WI38 (cell line): ENCODE results near the gene PIGC.

Source experiments
- H3K4me3 ChIP-seq: 2 replicates; pipeline ENCODE4 v1.5.1; 2011; ENCODE audit warnings: low read depth, mild to moderate bottlenecking, control low read depth, low read length
- TF ChIP-seq, protein P1 (sequence below): IDR thresholded peaks from 2 replicates; pipeline ENCODE4 v1.5.1; 2012; ENCODE audit warnings: low read depth, mild to moderate bottlenecking, control low read depth, low read length

The PIGC gene

DNA sequence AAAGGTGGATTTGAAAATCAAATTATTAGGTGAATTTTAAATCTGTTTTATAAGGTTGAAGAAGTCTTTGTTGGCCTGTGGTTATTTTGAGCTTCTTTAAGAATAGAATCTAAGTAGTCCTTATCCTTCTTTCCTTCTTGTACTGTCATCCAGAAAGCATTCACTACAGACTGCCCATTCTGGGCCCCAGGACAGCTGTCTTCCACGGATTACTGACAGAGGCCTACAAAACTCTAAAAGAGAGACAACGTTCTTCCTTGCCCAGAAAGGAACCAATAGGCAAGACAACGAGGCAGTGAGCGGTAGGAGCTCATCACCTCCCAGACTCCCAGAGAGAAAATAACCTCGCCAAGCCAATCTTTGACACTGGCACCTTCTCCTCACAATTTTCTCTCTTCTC lies 24.4 kb upstream of the PIGC start:
- H3K4me3 ChIP-seq = no peak overlapping the region
- TF ChIP-seq, protein P1, sequence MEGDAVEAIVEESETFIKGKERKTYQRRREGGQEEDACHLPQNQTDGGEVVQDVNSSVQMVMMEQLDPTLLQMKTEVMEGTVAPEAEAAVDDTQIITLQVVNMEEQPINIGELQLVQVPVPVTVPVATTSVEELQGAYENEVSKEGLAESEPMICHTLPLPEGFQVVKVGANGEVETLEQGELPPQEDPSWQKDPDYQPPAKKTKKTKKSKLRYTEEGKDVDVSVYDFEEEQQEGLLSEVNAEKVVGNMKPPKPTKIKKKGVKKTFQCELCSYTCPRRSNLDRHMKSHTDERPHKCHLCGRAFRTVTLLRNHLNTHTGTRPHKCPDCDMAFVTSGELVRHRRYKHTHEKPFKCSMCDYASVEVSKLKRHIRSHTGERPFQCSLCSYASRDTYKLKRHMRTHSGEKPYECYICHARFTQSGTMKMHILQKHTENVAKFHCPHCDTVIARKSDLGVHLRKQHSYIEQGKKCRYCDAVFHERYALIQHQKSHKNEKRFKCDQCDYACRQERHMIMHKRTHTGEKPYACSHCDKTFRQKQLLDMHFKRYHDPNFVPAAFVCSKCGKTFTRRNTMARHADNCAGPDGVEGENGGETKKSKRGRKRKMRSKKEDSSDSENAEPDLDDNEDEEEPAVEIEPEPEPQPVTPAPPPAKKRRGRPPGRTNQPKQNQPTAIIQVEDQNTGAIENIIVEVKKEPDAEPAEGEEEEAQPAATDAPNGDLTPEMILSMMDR = no peak

DNA sequence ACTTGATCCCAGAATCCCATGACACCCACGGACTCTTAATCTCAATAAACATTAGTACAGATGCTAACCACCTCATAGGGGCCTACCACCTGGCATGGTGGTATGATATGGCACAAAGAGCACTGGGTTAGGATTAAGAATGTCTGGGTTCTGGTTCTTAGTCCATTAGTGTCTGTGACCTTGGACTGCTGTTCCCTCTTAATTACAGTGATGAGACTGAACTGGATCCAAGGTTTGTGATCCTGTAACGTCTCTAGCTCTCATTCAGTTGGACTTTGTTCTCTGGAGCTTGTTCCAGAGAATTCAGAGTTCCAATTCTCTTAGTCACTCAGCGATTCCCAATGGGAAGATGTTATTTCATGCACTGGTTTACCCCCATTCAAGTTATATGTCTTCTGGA lies 23.6 kb upstream of the PIGC start:
- TF ChIP-seq, protein P1 = no peak
- H3K4me3 ChIP-seq = no peak overlapping the region

DNA sequence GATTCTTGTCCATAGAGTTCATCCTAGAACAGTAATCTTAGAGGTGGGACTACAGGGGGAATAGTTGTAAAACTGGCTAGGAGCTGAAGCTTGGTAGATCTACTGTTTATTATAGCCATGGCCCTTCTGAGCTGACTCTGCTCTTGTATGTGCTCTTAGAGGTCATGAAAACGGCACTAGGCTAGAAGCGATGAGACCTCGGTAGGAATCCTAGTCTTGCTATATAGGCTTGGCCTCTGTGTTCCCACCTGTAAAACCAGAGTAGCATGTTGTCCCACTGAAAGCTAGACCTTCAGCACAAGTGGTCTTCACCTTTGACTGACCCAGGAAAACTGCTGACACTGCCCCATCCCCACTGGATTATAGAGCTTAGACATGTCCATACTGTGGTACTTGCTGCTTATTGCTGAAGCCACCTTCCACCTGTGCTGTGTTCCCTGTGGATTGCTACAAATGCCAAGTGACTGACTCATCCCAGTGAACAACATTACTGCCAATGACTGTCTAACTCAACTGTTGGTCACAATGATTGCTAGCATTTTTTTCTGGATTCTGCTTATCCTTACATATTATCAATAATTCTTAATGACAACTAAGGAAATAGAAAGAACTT lies 23.0 kb upstream of the PIGC start:
- TF ChIP-seq, protein P1 = no peak
- no peak overlapping the region for H3K4me3 ChIP-seq

DNA sequence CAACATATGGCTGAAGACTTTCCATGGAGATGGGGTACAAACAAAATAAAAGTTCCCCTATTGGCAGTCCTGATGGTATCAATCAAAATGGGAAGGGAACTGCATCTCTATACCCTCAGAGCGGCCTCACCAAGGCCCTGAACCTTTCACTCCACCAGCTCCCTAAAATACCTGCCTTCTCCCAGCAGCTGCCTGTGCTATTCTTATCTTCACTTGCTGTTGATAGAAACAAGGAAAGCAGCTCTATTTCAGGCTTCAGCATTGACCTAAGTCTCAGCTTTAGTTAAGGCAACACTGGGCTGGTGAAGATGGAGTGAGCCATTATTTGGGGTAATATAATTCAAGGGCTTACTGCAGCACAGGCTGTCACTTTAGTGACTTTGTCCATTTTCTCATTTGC lies 21.7 kb upstream of the PIGC start:
- TF ChIP-seq, protein P1 = no peak
- H3K4me3 ChIP-seq = no peak overlapping the region

DNA sequence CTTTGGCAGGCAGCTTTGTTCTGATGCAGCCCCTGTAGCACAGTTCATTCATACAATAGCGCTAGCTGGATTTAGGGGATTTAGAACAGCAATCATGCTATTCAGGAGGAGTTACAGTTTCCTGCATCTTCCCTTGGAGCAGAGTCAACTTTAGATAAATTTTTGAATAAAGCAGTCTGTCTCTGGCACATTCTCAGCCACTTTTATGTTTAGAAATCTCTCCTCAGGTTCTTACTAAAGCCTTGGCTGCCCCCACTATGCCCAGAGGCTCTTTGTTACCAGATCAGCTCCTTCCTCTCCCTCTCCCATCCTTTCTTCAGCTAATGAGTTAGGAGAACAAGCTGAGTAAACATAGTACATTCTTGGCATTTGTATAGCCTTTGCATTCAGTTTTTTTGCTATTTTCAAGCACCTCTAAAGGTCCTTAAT lies 17.0 kb upstream of the PIGC start:
- TF ChIP-seq, protein P1 = no peak
- no peak overlapping the region for H3K4me3 ChIP-seq

DNA sequence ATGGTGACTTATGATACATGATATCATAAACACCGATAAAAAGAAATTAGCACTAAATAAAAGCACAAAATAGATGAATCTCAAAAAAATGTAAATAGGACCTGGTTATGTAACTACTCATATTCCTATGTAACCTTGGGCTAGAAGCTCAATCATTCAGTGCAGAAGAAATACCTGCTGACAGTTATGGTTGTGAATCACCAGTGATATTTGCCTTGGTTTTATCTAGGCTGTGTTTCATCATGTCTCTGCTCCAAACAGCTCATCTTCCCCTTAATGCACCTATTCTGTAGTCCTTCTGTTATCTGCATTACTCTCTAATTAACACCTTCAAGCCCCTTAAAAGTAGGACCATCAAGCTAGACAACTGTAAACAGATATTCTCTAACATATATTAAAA lies 16.3 kb upstream of the PIGC start:
- no peak overlapping the region for H3K4me3 ChIP-seq
- TF ChIP-seq, protein P1 = no peak

DNA sequence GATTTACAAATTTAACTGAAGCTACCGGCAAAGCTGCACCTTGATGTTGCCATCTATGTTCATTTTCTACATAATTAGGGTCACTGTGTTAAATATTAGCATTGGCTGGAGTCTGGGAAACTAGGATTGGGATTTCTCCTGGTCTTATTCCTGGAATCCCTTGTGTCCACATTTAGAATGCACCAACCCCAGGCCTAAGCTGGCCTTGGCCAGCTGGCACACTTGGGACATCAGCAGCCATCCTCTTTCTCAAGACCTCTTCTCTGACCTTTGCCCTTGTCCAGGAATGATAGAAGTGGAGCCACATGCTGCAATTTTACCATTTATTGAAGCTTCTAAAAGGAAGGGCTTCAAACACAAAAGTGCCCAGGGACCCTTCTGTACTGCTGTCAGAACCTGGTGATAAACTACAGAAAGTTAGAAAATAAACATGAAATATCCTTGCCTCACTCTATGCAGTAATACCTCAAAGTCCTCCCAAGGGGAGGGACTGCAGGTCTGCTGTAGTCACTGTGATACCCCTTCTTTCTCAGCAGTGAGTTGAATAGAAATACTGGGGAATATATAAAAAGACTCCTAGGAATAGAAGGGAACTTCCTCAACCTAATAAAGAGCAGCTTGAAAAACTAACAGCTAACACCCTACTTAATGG lies 13.7 kb upstream of the PIGC start:
- TF ChIP-seq, protein P1 = no peak
- no peak overlapping the region for H3K4me3 ChIP-seq
